NCI-H1092 treated with DMSO at 0.1 percent for 48 hours (cell line): ENCODE measurements around the gene NTRK3.

Experiments
- DNase-seq: peaks from one replicate; lab custom pipeline; 2025; lab: John Stamatoyannopoulos, UW

NTRK3 gene

DNA sequence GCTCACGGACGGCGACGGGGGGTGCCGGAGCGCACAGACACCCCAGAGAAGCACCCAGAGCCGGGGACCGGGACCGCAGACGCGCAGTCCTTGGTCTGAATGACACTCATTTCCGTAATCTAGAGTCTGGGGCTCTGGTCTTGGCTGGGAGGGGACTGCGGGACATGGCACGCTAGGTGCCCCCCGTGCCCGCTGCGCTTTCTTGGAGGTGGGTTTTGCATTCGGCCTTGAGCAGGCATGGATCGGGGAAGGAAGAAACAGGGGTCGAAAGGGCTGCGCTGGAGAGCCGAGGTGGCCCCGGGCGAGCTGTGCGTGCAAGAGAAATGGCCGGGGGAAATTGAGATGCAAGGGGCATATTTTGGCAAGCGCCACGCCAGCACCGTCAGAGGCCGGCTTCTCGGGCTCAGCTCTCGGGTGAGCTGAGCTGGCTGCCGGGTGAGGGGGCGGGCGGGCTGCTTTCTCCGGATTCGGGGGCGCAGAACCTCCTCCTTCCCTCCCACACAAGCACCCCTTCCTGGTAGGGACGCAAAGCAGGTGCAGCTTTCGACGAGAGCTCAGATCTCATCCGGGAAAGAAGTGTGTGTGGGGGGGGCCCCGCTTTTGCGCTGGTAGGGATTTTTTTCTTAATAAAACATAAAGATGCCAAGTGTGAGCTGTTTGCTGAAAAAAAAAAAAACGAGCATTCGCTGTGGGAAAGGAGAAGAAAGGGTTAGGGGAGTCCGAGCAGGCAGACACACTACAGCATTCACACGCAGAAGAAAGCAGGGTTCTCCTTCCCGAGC is 963 bp upstream of the NTRK3 start:
- DNase-seq, result peak; percentile 11

- peak; percentile 43 for DNase-seq
These were observed 858 bp downstream of the NTRK3 start for GRCh38 chr15:88255484-88256278.

- no peak for DNase-seq
These were observed 1.5 kb downstream of the NTRK3 start for GRCh38 chr15:88255087-88255483.

DNA sequence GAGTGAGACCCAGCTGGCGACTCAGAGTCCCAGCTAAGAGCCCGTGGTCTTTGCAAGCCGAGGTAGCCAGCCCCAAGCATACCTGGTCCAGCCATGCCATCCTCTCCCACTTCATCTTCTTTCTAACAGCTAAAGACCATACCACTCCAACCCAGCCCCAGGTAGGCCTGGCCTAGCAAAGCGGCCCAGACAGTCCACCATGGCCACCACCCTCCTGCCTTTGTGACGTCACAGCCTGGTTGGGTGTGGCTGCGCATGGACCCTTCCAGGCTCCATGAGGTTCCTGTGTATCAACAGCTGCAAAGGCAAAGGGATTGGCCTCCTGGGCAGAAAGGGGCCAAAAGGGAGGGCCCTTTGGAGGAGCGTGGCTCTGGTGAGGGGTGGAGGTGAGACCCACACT is 4.1 kb downstream of the NTRK3 start:
- no peak for DNase-seq

DNA sequence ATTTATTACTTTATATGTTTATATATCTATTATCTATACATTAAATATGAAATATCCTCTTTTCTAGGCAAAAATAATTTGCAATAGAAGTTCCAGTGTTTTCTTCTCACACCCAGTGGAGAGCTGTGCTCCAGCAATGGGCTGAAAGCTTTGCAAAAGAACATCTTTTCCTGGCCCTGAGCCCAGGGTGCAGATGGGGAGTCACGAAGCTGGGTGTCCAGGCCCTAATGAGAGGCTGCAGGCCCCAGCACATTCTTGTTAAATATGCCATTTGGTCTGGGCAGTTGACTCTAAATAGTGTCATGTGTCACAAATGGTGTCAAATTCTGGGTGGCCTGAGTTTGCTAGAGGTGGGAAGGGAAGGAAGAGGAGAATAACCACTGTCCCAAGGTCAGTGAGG is 5.7 kb downstream of the NTRK3 start:
- no peak for DNase-seq

GRCh38 chr15:88249220-88249619 is 7.3 kb downstream of the NTRK3 start:
- no peak for DNase-seq

- DNase-seq, result no peak
These were observed 8.6 kb downstream of the NTRK3 start for GRCh38 chr15:88247914-88248313.

DNA sequence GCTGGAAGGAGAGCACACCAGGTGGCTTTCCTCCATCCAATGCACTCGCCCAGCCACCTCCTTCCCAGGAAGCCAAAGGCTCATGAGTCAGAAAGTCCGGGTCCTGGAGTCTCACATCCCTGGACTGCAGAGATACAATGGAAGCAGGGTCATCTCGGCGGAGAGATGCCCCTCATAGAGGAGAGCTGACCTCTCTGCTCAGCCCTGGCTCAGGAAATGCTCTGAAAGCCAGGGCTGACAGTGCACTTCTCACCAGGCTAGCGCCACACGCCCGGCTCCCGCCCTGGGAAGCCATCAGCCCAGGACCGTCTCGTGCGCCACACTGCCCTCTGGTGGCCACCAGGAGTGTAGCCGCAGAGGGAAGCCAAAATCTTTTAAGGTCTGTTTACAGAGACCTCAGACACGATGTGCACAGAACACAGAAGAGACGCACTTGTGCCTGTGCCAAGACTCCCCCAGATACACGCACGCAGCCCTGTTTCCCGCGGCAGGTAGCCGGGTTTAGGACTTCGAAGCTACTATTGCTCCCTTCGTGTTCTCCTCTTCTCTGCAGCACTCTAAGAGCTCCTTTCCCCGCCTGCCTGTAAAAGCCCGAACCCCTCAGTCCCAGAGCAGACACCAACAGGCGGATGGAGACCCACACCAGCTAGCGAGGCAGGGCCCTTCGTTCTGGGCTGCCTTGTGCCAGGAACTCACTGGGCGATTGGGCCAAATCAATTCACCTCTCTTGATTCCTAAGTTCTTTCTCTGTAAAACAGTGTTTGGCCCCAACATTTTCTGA is 9.7 kb downstream of the NTRK3 start:
- peak; percentile 72 for DNase-seq

GRCh38 chr15:88246081-88246480 is 10.5 kb downstream of the NTRK3 start:
- DNase-seq, result peak; percentile 10

DNA sequence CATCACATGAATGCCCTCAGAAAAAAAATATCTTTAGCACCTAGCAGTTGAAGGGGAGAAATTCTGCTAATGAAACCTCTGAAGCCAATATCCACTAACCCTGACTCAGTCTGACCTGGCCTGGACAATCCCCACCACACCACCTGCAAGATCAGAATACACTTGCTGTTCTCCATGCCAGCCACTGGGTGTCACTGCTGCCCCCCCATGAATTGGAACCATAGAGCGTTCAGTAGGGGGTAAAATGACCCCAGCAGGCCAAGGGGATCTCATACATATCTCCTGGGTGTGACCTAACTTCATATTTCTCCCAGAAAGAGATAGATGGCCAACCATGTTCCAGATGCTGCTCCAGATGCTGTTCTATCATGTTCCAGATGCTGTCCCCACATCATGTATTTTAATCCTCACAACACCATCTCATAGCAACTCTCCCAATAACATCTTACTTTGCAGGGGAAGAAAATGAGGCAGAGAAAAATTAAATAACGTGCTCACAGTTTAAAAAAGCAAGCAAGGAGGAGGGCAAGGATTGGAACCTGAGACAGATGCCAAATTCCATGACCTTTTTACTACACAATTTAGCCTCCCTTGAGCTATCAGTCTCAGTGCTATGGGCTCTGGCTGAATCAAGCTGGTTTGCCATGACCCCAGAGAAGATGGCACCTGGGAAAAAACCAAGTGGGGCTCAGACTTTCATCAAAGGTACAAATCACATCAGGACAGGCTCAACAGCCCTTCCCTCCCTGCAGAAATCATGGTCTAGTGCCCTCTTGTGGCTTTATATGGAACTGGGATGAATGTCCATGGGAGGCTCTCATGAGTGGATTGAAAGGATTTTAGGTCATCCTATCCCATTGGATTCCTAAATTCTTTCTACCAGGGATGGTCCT is 12.4 kb downstream of the NTRK3 start:
- peak; percentile 19 for DNase-seq

GRCh38 chr15:88242586-88243555 is 13.7 kb downstream of the NTRK3 start:
- DNase-seq, result peak; percentile 19

DNA sequence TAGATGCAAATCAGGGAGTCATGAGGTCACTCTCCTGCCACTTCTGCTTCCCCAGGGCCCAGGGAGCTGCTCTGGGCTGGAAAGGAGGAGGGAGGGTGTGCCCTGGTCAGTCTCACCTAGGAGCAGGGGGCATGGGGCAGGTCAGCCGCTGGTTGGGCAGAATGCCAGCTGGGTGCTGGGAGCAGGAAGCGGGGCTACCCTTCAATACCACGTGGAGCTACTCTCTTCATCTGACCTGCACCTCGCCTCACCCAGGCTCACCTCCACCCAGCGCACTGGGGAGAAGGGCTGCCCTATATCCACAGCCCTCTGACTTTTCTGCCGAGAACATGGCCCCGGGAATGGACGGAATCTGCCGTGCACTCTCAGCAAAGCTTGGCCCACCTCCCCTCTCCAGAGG is 15.1 kb downstream of the NTRK3 start:
- peak; percentile 3 for DNase-seq

- DNase-seq, result no peak
These were observed 15.5 kb downstream of the NTRK3 start for GRCh38 chr15:88241060-88241459.

DNA sequence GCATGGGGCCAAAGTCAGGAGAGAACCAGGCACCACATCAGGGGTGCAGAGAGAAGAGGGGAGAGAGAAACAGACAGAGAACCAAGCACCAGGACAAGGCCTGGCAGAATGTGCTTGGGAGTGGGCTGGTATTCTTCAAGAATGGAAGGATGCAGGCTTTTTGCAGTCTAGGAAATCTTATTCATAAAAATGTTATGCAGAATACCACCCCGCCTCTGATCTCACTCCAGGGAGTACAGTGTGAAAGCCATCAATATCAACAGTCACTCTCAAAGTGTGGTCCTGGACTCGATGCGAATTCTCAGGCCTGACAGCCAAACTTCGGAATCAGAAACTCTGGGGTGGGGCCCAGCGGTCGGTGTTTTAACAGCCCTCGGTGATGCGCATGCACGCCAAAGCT is 16.9 kb downstream of the NTRK3 start:
- DNase-seq, result no peak

- DNase-seq, result no peak
These were observed 17.7 kb downstream of the NTRK3 start for GRCh38 chr15:88238618-88239430.

GRCh38 chr15:88234711-88235110 is 21.8 kb downstream of the NTRK3 start:
- no peak for DNase-seq

DNA sequence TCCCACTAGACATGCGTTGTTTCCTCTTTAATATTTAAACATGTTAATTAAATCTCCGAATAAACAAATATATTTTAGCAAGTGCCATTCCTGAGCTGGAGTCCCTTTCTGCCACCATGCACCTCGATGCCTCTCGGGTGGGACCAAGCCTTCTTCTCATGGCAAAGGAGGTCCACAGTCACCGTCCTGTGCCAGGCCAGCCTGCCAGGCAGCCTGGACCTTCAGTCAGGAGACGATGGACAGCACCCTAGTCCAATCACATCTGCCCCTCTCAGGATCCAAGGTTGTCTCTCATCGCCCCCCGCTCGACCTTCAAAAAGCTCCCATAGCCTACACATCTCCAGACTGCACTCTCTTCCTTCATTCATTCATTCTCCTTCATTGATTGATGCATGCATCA is 22.6 kb downstream of the NTRK3 start:
- no peak for DNase-seq

- DNase-seq, result no peak
These were observed 23.8 kb downstream of the NTRK3 start for GRCh38 chr15:88232771-88233201.

DNA sequence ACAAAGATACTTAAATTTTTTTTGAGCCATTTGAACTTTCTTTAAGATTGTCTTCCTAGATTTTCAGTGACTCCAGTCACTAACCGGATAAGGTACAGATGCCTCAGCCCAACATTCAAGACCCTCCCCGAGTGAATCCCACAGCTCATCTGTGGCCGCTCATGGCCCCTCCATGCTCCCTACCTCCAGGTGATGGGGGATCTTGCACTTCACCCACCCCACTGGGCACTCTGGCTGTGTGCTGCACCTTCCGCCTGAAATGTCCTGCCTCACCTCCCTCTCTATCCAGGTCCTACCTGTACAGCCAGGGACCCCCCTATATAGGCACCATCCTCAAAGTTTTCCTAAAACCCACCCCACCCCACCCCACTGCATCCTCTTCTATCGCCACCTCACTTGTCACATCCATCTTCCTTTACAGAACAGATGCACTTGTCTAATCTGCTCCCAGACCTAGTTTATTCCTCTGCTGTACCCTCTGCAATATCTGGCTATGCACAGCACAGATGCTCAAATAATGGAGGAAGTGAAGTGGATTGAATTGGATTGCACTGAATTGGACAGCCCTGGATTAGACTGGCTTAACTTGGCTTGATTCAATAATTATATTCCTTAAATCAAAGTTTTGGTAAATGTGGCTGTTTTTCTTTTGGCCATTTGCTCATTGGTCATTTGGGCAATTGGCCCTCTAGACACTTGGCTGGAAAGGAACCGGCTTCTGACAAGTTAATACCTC is 24.5 kb downstream of the NTRK3 start:
- DNase-seq, result no peak
